Forelimb muscle (tissue), 1 donor: ENCODE results near the gene WASF2. TPM values are rescaled to one million over a fixed set of nuclear protein-coding genes. Genes with fewer than 3 reads are reported as not detected.
"Not testable (repeated sequence)": the region's sequence is repeated elsewhere in the genome, so short reads cannot be mapped to it uniquely, and the experiment has no call there.

Experiments
- DNase-seq: peaks from one replicate; pipeline ENCODE4 v3.0.0-alpha.2; 2013; ENCODE audit warnings: low read depth
- polyA plus RNA-seq: library from polyadenylated mRNA; unstranded; fragments of 120-200 nt; gene quantifications from one replicate; pipeline ENCODE4 v1.2.1, GENCODE V29; 2013; ENCODE audit not compliant: insufficient read length

WASF2 gene
- polyA plus RNA-seq, 1 donor = 66.3 TPM

DNA sequence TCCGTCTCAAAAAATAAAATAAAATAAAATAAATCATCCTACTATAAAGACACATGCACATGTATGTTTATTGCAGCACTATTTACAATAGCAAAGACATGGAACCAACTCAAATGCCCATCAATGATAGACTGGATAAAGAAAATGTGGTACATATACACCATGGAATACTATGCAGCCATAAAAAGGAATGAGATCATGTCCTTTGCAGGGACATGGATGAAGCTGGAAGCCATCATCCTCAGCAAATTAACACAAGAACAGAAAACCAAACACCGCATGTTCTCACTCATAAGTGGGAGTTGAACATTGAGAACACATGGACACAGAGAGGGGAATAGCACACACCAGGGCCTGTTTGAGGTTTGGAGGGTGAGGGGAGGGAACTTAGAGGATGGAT lies 11.2 kb upstream of the WASF2 start:
- not testable (repeated sequence) for DNase-seq

DNA sequence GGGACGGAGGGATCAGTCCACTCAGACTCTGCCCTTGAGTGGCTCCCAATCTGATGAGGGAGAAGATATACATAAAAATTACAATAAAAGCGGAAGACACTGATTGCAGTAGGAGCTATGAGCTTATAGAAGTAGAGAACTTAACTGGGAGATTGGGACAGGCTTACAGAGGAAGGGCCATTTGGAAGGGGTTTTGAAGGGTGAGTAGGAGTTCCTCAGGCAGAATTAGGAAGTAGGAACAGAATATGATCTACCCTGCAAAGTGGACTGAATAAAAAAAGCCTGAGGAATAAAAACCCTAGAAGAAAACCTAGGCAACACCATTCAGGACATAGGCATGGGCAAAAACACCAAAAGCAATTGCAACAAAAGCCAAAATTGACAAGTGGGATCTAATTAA lies 9.2 kb upstream of the WASF2 start:
- DNase-seq = no peak

DNA sequence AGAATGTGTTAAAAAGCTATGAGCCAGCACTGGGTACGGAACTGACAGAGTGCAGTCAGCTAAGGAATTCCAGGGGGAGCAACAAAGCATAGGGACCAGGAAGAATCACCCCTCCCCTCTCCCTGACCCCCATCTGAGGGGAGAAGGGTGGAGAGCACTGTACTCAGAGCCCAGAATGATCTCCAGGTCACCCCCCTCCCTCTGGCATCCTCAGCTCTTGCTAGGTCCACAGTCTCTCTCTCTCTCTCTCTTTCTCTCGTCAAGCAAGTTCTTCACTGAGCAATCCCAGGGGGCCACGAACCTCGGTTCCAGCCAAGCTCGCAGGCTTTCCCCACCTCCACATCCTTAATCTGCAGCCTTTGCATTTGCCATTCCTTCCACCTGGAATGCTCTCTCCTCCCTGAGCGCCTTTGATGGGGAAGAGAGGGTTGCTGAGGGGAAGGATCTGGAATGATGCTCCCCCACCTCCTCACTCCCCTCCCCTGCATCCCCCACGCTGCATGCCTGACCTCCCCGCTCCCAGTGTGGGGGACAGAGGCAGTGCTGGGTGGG lies 6.7 kb upstream of the WASF2 start:
- no peak for DNase-seq

DNA sequence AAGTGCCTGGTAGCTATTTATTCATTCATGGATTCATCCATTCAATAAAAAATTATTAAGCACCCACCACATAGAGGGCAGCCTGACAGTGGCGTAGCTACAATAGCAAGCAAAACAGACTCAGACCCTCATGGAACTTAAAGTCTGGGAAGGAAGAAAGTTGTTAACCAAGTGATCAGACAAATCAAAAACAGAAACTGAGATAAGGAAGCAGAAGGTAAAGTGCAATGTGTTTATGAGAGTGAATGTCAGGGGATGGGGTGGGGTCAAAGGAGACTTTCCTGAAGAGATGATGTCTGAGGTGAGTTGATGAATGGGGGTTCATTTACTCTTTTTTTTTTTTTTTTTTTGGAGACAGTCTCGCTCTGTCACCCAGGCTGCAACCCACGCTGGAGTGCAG lies 2.8 kb upstream of the WASF2 start:
- DNase-seq = no peak

DNA sequence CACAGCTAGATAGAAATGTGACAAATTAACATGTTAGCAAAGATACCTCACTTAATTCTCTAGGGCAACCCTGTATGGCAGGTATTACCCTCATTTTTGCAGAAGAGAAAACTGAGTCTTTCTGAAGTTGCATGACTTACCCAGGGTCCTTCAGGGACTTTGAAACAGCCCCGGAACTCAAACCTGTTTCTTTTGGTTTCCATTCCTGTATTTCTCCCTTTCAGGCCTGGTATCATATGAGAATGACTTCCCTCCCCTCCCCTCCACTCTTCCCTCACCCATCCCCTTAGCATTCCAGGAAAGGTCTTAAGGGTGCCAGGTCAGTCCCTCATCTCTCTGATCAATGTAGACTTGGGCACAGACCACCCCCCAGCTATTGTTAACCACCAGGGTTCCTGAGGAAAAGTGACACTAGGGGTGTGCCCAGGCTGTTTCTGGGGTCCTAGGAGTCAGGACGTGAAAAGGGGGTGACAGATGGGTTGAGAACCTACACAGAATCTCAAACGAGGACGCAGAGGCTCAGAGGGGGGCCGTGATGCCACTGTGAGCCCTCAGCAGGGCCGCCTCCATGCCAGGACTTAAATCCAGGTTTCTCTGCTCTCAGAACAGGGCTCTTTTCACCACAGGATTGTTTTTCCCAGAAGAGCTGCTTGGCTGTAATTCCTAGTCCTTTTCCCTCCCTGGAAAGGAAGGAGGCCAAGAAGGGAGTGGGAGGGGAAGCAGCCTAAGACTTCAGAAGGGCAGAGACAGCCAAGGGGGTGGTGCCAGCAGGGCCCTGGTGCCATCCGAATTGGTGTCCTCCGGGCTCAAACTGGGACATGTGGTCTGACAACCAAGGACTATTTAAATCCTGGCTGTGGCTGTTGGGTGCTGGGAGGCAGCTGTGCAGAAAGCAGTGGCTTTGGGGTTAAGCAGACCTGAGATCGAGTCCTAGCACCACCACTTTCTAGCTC lies 2.1 kb upstream of the WASF2 start:
- DNase-seq = no peak

DNA sequence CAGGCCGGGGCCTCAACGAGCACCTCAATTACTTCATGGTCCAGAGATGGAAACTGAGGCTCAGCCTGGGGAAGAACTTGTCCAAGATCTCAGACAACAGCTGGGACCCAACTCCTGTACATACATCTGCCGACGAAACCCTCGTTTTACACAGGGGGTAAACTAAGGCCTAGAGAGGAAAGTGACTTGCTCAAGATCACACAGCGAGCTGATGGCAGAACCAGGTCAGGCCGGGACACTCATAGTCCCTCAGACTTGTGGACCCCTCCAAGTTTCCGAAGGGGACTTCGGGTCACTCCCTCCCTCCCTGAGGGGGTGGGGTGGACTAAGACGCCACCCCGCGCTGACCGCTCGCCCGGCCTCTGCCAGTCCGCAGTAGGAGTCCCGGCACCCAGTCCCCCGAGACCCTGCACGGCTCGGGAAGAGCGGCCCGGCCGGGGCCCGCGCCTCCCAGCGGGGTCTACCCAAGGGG lies 430 bp downstream of the WASF2 start:
- no peak for DNase-seq

DNA sequence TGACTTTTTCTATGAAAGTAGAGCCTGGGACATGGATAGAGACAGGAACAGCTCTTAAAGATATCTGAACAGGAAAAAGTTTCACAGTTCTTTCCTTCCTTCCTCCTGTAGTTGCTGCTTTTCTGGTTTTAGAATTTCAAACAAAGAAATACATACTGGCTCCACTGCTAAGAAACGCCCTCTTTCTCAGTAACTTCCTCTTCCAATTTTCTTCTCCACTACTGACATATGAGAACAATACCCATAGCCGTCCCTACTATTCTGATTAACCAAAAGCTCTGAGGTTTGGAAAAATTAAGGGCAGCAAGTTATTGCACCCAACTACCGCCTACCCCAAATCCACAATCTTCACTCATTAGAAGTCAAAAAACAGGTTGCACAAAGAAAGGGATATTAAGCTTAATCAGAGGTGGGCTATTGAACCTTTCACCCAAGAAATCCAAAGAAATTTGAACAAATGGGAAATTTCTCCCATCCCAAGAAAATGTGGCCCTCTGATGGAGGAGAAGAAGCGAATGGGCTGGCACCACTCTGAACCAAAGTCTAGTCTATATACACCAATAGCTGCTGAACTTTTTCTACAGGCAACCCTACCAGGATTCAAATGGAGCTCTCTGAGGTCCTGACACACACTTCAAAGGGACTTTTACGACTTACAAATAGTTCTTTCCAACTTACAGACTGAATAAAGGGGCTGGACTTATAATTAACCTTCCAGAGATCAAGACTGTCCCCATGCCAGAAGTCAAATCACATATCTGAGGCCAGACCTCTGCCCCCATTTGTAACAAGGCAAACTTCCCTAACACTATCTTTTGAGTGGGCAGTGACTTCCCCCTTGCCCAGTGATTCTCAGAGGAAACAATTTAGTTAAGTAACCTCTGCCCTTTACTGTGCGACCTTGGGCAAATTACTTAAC lies 1.7 kb downstream of the WASF2 start:
- no peak for DNase-seq

DNA sequence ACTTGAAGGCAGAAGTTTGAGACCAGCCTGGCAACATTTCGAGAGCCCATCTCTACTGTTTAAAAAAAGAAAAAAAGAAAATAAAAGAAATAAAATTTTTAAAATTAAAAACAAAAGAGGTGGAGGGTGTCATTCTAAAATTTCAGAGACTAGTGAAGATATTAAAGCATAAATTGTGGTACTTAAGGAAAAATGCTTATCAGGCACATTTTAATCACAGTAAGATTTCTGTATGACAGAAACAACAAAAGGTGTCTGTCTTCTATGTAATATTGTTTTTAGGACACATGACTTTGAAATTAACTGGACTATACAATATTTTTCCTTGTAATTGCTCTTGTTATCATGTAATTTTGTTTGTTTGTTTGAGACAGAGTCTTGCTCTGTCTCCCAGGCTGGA lies 4.6 kb downstream of the WASF2 start:
- no peak for DNase-seq

DNA sequence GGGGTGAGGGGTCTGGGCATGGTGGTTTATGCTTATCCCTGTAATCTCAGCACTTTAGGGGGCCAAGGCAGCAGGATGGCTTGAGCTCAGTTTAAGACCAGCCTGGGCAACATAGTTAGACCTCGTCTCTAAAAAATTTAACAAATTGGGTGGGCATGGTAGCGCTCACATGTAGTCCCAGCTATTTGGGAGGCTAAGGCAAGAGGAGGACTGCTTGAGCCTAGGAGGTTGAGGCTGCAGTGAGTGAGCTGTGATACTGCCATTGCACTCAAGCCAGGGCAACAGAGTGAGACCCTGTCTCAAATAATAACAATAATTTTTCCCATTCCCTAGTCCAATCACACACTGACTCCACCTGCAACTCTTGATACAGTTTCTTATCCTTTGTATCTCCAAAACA lies 6.3 kb downstream of the WASF2 start:
- DNase-seq = no peak

DNA sequence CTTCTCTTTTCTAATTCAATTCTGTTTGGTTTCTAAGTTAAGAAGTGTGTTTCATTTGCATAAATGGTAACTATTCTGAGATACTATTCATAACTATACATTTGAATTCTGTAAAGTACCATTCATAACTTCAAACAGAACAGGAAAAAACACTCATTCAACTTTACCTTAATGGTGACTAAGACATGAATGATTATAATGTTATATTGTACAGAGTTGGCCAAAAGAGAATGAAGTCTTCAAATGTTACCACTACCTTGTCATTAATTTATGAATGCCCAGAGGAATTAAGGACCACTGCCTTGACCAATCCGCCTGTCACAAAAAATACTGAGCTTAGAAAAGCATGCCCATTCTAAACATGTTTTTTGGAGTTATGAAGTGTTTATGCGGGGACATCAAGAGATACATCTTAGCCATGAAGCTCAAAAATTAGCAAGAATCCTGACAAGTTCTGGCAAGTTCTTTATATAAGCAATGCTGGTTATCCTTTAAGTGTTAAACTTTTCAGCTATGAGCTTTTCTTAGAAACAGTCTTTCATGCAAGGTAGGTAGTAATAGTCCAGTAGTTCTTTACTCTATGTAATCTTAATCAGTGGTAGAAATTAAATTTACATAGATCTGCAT lies 7.9 kb downstream of the WASF2 start:
- DNase-seq = no peak

DNA sequence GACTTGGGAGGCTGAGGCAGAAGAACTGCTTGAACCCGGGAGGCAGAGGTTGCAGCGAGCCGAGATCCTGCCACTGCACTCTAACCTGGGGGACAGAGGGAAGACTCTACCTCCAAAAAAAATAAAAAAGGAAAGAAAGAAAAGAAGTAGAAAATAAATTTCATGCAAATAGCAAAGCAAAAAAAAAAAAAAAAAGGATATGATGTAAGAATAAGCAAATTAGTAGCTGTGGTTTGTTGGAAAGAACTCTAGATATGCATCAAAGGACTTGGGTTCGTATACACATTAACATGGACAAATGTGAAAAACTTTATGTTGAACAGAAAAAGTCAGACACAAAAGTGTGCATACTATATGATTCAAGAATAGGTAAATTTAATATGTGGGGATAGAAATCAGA lies 11.9 kb downstream of the WASF2 start:
- DNase-seq = no peak

DNA sequence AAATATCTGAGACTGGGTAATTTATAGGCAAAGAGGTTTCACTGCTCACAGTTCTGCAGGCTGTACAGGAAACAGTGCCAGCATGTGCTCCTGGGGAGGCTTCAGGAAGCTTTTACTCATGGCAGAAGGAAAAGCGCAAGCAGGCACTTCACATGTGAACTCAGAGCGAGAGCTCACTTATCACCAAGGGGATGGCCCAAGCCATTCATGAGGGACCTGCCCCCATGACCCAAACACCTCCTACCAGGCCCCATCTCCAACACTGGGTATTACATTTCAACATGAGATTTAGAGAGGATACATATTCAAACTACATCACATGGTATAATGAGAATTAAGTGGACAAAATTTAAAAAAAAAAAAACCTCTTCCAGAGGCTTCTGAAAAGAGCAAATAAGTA lies 13.7 kb downstream of the WASF2 start:
- DNase-seq = no peak

DNA sequence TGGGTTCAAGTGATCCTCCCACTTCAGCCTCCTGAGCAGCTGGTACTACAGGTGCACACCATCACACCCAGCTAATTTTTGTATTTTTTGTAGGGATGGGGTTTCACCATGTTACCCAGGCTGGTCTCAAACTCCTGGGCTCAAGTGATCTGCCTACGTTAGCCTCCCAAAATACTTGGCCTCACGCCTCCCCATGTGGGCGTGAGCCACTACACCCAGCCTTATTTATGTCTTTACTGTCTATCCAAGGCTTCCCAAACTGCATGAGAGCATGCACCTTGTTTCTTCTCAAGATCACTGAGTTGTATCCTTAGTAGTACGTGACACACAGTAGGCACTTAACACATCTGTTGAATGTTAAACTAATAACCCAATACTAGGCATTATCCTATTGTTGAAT lies 14.2 kb downstream of the WASF2 start:
- DNase-seq = no peak

DNA sequence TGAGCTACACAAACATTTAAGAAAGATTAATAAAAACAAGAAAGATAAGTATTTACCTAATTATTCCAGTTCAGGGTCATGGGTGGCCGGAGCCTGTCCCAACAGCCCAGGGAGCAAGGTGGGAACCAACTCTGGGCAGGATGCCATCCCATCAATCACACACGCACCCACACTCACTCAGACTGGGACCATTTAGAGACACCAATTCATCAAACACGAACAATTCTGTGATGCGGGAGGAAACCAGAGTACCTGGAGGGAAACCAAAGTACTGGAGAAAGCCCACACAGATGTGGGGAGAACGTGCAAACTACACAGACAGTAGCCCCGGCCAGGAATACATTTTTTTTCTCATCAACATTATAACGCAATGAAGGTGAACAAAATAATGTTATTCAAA lies 16.2 kb downstream of the WASF2 start:
- no peak for DNase-seq

DNA sequence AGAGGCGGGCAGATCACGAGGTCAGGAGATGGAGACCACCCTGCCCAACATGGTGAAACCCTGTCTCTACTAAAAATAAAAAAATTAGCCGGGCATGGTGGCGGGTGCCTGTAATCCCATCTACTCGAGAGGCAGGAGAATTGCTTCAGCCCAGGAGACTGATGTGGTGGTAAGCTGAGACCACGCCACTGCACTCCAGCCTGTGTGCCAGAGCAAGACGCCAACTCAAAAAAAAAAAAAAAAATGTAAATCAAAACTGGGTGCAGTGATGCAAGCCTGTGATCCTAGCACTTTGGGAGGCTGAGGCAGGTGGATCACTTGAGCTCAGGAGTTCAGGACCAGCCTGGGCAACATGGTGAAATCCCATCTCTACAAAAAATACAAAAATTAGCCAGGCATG lies 17.9 kb downstream of the WASF2 start:
- DNase-seq = not testable (repeated sequence)

DNA sequence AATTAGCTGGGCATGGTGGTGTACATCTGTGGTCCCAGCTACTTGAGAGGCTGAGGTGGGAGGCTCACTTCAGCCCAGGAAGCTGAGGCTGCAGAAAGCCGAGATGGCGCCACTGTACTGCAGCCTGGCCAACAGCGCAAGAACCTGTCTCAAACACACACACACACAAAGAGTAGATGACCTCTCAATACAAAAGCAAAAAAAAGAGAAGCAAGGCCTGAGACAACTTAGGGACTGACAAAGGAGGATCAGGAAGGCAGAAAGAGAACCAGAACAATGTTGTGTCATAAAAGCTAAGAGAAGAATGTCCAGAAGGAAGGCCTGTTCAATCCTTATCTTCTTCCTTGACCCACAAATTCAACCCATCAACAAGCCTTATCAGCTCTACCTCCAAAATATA lies 18.5 kb downstream of the WASF2 start:
- no peak for DNase-seq

DNA sequence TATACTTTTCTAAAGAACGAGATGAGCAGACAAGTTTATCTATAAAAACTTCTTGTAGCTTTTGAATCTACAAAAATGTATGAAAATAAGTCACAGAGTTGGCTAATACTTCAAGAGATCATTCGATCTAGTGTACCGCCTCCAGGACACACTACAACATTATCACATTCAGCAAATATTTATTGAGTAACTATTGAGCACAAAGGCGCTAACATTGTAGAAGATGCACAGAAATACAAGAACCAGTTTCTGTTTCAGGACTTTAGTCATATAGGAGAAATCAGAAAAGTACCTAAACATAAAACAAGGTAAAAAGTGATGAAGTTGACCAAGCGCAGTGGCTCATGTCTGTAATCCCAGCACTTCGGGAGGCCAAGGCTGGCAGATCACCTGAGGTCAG lies 20.6 kb downstream of the WASF2 start:
- DNase-seq = no peak

DNA sequence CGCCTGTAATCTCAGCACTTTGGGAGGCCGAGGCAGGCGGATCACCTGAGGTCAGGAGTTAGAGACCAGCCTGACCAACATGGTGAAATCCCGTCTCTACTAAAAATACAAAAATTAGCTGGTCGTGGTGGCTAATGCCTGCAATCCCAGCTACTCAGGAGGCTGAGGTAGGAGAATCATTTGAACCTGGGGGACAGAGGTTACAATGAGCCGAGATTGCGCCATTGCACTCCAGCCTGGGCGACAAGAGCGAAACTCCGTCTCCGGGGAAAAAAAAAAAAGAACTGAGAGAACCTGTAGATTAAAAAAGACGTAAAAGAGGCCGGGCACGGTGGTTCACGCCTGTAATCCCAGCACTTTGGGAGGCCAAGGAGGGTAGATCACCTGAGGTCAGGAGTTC lies 21.6 kb downstream of the WASF2 start:
- DNase-seq = not testable (repeated sequence)

DNA sequence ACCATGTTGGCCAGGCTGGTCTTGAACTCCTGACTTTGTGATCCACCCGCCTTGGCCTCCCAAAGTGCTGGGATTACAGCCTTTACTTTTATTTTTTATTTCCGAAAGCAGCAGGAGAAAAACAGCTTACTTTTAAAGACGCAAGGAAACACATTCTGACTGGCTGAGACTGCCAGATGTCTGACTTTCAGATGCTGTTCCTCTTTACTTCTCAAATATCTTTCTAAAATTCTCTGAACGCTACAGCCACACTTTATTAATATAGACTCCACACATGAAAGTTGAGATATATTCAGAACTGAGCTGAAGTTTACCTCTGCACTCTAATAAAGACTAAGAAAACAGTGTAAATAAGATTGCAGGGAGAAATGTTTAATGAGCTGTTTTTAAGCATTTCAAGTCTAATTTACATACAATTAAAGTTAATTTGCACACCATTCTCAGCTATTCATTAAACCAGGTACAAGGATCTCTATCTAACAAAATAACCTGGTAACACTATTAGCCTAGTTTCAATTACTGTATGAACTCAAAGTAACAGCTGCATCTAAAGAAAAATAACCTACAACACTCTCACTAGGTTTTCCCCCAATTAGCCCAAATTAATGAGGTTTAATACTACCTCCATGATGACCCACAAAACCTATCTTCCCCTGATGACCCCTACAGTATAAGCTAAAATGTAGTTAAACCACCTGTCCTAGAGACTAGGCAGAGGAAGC lies 24.9 kb downstream of the WASF2 start:
- no peak for DNase-seq

DNA sequence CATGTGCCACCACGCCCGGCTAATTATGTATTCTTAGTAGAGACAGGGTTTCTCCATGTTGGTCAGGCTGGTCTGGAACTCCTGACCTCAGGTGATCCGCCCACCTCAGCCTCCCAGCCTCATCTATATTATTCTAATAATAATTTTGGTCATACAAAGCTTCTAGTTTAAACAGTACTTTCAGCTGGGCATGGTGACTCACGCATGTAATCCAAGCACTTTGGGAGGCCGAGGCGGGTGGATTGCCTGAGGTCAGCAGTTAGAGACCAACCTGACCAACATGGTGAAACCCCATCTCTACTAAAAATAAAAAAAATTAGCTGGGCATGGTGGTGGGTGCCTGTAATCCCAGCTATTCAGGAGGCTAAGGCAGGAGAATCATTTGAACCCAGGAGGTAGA lies 26.1 kb downstream of the WASF2 start:
- DNase-seq = not testable (repeated sequence)

DNA sequence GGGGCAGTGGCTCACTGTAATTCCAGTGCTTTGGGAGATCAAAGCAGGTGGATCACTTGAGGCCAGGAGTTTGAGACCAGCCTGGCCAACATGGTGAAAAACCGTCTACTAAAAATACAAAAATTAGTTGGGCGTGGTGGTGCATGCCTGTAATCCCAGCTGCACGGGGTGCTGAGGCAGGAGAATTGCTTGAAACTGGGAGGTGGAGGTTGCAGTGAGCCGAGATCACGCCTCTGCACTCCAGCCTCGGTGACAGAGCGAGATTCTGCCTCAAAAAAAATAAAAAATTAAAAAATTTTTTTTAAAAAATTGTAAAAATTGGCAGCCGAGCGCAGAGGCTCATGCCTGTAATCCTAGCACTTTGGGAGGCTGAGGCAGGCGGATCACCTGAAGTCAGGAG lies 31.4 kb downstream of the WASF2 start:
- DNase-seq = not testable (repeated sequence)
